OCI-LY3 (cell line): ENCODE measurements around the gene TMEM208.

Experiments used
- EZH2phosphoT487 ChIP-seq: fragments of 200-600 bp; shearing (Covaris generic); IDR thresholded peaks from 2 replicates; pipeline ENCODE4 v1.6.1; 2018; ENCODE audit warnings: antibody characterized with exemption, mixed run types, low read depth
- TF ChIP-seq, protein P1 (sequence below): fragments of 200-600, 300-600 bp; sonication (generic); IDR thresholded peaks from 2 replicates; pipeline ENCODE4 v1.5.1; 2014; ENCODE audit warnings: antibody characterized with exemption, low read length, low read depth

DNA sequence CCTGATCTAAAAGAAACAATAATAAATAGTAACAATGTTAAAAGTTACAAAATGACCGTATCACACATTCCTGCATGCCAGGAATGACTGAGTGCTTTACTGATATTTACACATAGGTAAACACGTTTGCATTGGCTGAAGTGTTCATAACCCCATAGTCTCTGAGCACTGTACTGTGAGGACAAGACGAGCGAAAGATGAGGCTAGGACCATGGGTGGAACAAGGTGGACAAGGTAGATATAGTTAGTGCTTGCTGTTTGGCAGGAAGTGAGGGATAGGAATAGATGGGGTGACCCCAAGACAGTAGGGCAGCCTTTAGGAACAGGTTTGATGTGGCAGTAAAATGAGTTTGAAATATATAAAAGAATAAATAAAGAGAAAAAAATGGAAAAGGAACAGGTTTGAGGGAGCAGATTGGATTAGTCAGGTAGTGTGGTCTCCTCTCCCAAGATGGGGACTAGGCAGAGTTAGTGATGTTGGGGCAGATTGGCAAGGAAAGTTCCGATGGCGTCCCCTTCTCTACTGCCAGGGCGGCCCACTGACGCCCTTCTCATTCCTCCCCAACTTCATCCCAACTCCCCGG is 35.4 kb upstream of the TMEM208 start:
- TF ChIP-seq, protein P1, sequence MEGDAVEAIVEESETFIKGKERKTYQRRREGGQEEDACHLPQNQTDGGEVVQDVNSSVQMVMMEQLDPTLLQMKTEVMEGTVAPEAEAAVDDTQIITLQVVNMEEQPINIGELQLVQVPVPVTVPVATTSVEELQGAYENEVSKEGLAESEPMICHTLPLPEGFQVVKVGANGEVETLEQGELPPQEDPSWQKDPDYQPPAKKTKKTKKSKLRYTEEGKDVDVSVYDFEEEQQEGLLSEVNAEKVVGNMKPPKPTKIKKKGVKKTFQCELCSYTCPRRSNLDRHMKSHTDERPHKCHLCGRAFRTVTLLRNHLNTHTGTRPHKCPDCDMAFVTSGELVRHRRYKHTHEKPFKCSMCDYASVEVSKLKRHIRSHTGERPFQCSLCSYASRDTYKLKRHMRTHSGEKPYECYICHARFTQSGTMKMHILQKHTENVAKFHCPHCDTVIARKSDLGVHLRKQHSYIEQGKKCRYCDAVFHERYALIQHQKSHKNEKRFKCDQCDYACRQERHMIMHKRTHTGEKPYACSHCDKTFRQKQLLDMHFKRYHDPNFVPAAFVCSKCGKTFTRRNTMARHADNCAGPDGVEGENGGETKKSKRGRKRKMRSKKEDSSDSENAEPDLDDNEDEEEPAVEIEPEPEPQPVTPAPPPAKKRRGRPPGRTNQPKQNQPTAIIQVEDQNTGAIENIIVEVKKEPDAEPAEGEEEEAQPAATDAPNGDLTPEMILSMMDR = no peak
- no peak for TF ChIP-seq EZH2phosphoT487
